ENCODE data around the gene LAMA3. TPM values are rescaled to one million over a fixed set of nuclear protein-coding genes. Genes with fewer than 3 reads are reported as not detected.
A peak's percentile ranks its signal among the peaks of the same experiment; 100 is the strongest.

The LAMA3 gene
- total RNA-seq, 4 donors from 2014 or later: 46.5 to 75.4 (median 57.4) TPM

- H3K36me3 ChIP-seq: no peaks in the 10 kb centered on the region
- H3K4me1 ChIP-seq: no peaks in the 10 kb centered on the region
- H3K27me3 ChIP-seq: no peaks in the 10 kb centered on the region
- H3K4me3 ChIP-seq: peak overlapping the region in 1 of 2 donors; percentile 58
- TF ChIP-seq POLR2A (IDR thresholded peaks at IDR 0.05) (no peak), CTCF (IDR thresholded peaks at IDR 0.05) (no peak)
- H3K27ac ChIP-seq: peak overlapping the region; percentile 81 to 86
- no peaks in the 10 kb centered on the region for H3K9me3 ChIP-seq
- intact Hi-C loops (cut with DNase I; ENCODE audit: low total_unique reads): no loop called here
- DNase-seq: no peak
These were observed 725 bp upstream of the LAMA3 start for GRCh38 chr18:23688528-23688927.

GRCh38 chr18:23689616-23690504 lies 607 bp downstream of the LAMA3 start:
- intact Hi-C loops (cut with DNase I; ENCODE audit: low total_unique reads): no loop called here
- Histone ChIP-seq H3K27ac (peak overlapping the region; percentile 81 to 86), H3K4me3 (peak overlapping the region; percentile 57 to 58), H3K4me1 (no peaks in the 10 kb centered on the region), H3K9me3 (no peaks in the 10 kb centered on the region), H3K36me3 (no peaks in the 10 kb centered on the region), H3K27me3 (no peaks in the 10 kb centered on the region)
- DNase-seq: peak; percentile 26 to 31
- TF ChIP-seq CTCF (IDR thresholded peaks at IDR 0.05): no peak
- no peak for TF ChIP-seq POLR2A (IDR thresholded peaks at IDR 0.05)

- TF ChIP-seq POLR2A (IDR thresholded peaks at IDR 0.05) (no peak), CTCF (IDR thresholded peaks at IDR 0.05) (no peak)
- DNase-seq: peak in 1 of 2 donors; percentile 26
- Histone ChIP-seq H3K4me3 (peak overlapping the region; percentile 57 to 58), H3K4me1 (no peaks in the 10 kb centered on the region), H3K27me3 (no peaks in the 10 kb centered on the region), H3K27ac (peak overlapping the region; percentile 81 to 86), H3K36me3 (no peaks in the 10 kb centered on the region), H3K9me3 (no peaks in the 10 kb centered on the region)
- intact Hi-C loops (cut with DNase I; ENCODE audit: low total_unique reads): no loop called here
These were observed 1.3 kb downstream of the LAMA3 start for GRCh38 chr18:23690505-23691068.

GRCh38 chr18:23693846-23694245 lies 4.6 kb downstream of the LAMA3 start:
- Histone ChIP-seq H3K27me3 (no peaks in the 10 kb centered on the region), H3K27ac (no peak overlapping the region), H3K9me3 (no peaks in the 10 kb centered on the region), H3K4me1 (no peaks in the 10 kb centered on the region), H3K4me3 (no peak overlapping the region), H3K36me3 (no peaks in the 10 kb centered on the region)
- no peak for DNase-seq
- no peak for TF ChIP-seq POLR2A (IDR thresholded peaks at IDR 0.05)
- no peak for TF ChIP-seq CTCF (IDR thresholded peaks at IDR 0.05)
- intact Hi-C loops (cut with DNase I; ENCODE audit: low total_unique reads): no loop called here
